ENCODE data around the gene KARS1. TPM values are rescaled to one million over a fixed set of nuclear protein-coding genes. Genes with fewer than 3 reads are reported as not detected.
A peak's percentile ranks its signal among the peaks of the same experiment; 100 is the strongest.
"Not testable (repeated sequence)": the region's sequence is repeated elsewhere in the genome, so short reads cannot be mapped to it uniquely, and the experiment has no call there.

Gene KARS1
- total RNA-seq, 1 donor from 2014 or later: 65.2 TPM

- no peak for DNase-seq (ENCODE audit: low spot score in 2 of 2)
- Histone ChIP-seq H3K27ac (no peak overlapping the region), H3K4me3 (no peak overlapping the region), H3K4me1 (no peaks in the 10 kb centered on the region), H3K36me3 (peaks cover 43 to 83% of the 10 kb centered on the region in 2 donors), H3K27me3 (no peaks in the 10 kb centered on the region), H3K9me3 (no peaks in the 10 kb centered on the region)
- intact Hi-C loops (cut with DNase I): no loop called here
- TF ChIP-seq CTCF (IDR thresholded peaks at IDR 0.05): no peak
Observed at GRCh38 chr16:75606507-75606906, 41.0 kb downstream of the KARS1 start.

GRCh38 chr16:75603241-75603640 is 44.2 kb downstream of the KARS1 start:
- Histone ChIP-seq H3K36me3 (peaks cover 42 to 62% of the 10 kb centered on the region in 2 donors), H3K4me1 (peaks cover 0 to 3% of the 10 kb centered on the region in 2 donors), H3K27me3 (no peaks in the 10 kb centered on the region), H3K27ac (no peak overlapping the region), H3K9me3 (no peaks in the 10 kb centered on the region), H3K4me3 (no peak overlapping the region)
- DNase-seq (ENCODE audit: low spot score in 2 of 2): no peak
- intact Hi-C loops (cut with DNase I): no loop called here
- no peak for TF ChIP-seq CTCF (IDR thresholded peaks at IDR 0.05)

GRCh38 chr16:75599452-75600277 is 47.8 kb downstream of the KARS1 start:
- H3K4me3 ChIP-seq: no peak overlapping the region
- no peaks in the 10 kb centered on the region for H3K9me3 ChIP-seq
- H3K27ac ChIP-seq: peak overlapping the region; percentile 53 to 77
- peaks cover 0 to 3% of the 10 kb centered on the region in 2 donors for H3K4me1 ChIP-seq
- no peaks in the 10 kb centered on the region for H3K27me3 ChIP-seq
- intact Hi-C loops (cut with DNase I): no loop called here
- peaks cover 27 to 48% of the 10 kb centered on the region in 2 donors for H3K36me3 ChIP-seq
- DNase-seq (ENCODE audit: low spot score in 2 of 2): no peak
- no peak for TF ChIP-seq CTCF (IDR thresholded peaks at IDR 0.05)

GRCh38 chr16:75593825-75594820 is 53.3 kb downstream of the KARS1 start:
- Histone ChIP-seq H3K4me1 (peaks cover 4 to 14% of the 10 kb centered on the region in 2 donors), H3K27me3 (no peaks in the 10 kb centered on the region), H3K4me3 (no peak overlapping the region), H3K27ac (peak overlapping the region; percentile 8 to 35), H3K9me3 (no peaks in the 10 kb centered on the region), H3K36me3 (peaks cover 0 to 14% of the 10 kb centered on the region in 2 donors)
- intact Hi-C loops (cut with DNase I): loop anchor here (5.0 kb wide), 1 partner anchor 122 kb away; no protein-coding TSS in a partner anchor
- no peak for DNase-seq (ENCODE audit: low spot score in 2 of 2)
- TF ChIP-seq CTCF (IDR thresholded peaks at IDR 0.05): no peak

- DNase-seq (ENCODE audit: low spot score in 2 of 2): no peak
- intact Hi-C loops (cut with DNase I): loop anchor here (5.0 kb wide), 1 partner anchor 121 kb away; no protein-coding TSS in a partner anchor
- no peak overlapping the region for H3K4me3 ChIP-seq
- H3K9me3 ChIP-seq: no peaks in the 10 kb centered on the region
- TF ChIP-seq CTCF (IDR thresholded peaks at IDR 0.05): no peak
- peaks cover 0 to 14% of the 10 kb centered on the region in 2 donors for H3K36me3 ChIP-seq
- no peaks in the 10 kb centered on the region for H3K27me3 ChIP-seq
- peaks cover 4 to 14% of the 10 kb centered on the region in 2 donors for H3K4me1 ChIP-seq
- peak overlapping the region; percentile 8 to 35 for H3K27ac ChIP-seq
Observed at GRCh38 chr16:75593308-75593707, 54.2 kb downstream of the KARS1 start.

GRCh38 chr16:75591927-75592326 is 55.5 kb downstream of the KARS1 start:
- not testable (repeated sequence) for DNase-seq (ENCODE audit: low spot score in 2 of 2); H3K4me3 ChIP-seq; H3K27me3 ChIP-seq; H3K9me3 ChIP-seq; H3K36me3 ChIP-seq
- Histone ChIP-seq H3K4me1 (peaks cover 4 to 14% of the 10 kb centered on the region in 2 donors), H3K27ac (peak overlapping the region; percentile 39 to 96)
- intact Hi-C loops (cut with DNase I): loop anchor here (2.0 to 5.0 kb wide), 4 partner anchors 31 to 120 kb away; partner anchors contain the start of genes ADAT1 and TMEM231
